GM06990 (cell line): ENCODE results near the gene NFATC2.

Experiments used
- DNase-seq: peaks from one replicate; pipeline ENCODE4 v3.0.0-alpha.2; 2011; ENCODE audit not compliant: insufficient read length; ENCODE audit errors: extremely low read depth
- H3K27me3 ChIP-seq: replicated peaks from 2 replicates; pipeline ENCODE4 v1.6.0; 2011; ENCODE audit warnings: low read length; ENCODE audit not compliant: control insufficient read depth, insufficient read depth
- H3K36me3 ChIP-seq: 2 replicates; pipeline ENCODE4 v1.5.1; 2011; ENCODE audit warnings: low read length; ENCODE audit not compliant: control insufficient read depth, insufficient read depth
- H3K4me3 ChIP-seq: replicated peaks from 2 replicates; pipeline ENCODE4 v1.5.1; 2011; ENCODE audit warnings: low read depth, mild to moderate bottlenecking, control low read depth, low read length
- CTCF ChIP-seq: IDR thresholded peaks from 2 replicates; pipeline ENCODE4 v1.5.1; 2011; ENCODE audit warnings: low read length, control low read depth, mild to moderate bottlenecking, inconsistent platforms; ENCODE audit not compliant: insufficient read depth, poor library complexity, severe bottlenecking

Gene NFATC2

GRCh38 chr20:51551186-51551585 is 8.7 kb upstream of the NFATC2 start:
- no peak for DNase-seq
- peaks cover 1% of the 10 kb centered on the region for H3K27me3 ChIP-seq
- H3K4me3 ChIP-seq, result no peak overlapping the region
- no peak for TF ChIP-seq CTCF
- H3K36me3 ChIP-seq, result no peaks in the 10 kb centered on the region

GRCh38 chr20:51549474-51549873 is 7.0 kb upstream of the NFATC2 start:
- DNase-seq, result no peak
- Histone ChIP-seq H3K36me3 (no peaks in the 10 kb centered on the region), H3K27me3 (peaks cover 1% of the 10 kb centered on the region), H3K4me3 (no peak overlapping the region)
- TF ChIP-seq CTCF, result no peak

GRCh38 chr20:51547951-51548350 is 5.4 kb upstream of the NFATC2 start:
- peaks cover 1% of the 10 kb centered on the region for H3K27me3 ChIP-seq
- no peak for DNase-seq
- no peaks in the 10 kb centered on the region for H3K36me3 ChIP-seq
- no peak overlapping the region for H3K4me3 ChIP-seq
- TF ChIP-seq CTCF, result no peak

GRCh38 chr20:51545515-51545914 is 3.0 kb upstream of the NFATC2 start:
- Histone ChIP-seq H3K27me3 (peaks cover 1% of the 10 kb centered on the region), H3K4me3 (no peak overlapping the region), H3K36me3 (no peaks in the 10 kb centered on the region)
- no peak for DNase-seq
- TF ChIP-seq CTCF, result no peak

- no peak for DNase-seq
- no peak overlapping the region for H3K4me3 ChIP-seq
- peaks cover 3% of the 10 kb centered on the region for H3K36me3 ChIP-seq
- peaks cover 1% of the 10 kb centered on the region for H3K27me3 ChIP-seq
- TF ChIP-seq CTCF, result no peak
Measured at GRCh38 chr20:51543422-51543788, 886 bp upstream of the NFATC2 start.

GRCh38 chr20:51542033-51542570 is 417 bp downstream of the NFATC2 start:
- Histone ChIP-seq H3K27me3 (peaks cover 1% of the 10 kb centered on the region; the same call in 1 of the 2 replicates), H3K36me3 (peaks cover 3% of the 10 kb centered on the region), H3K4me3 (peak overlapping the region; percentile 78)
- peak; percentile 66 for DNase-seq
- TF ChIP-seq CTCF, result peak; percentile 74
